Ascending aorta (tissue), 2 donors: ENCODE data around the gene MIDN. TPM values are rescaled to one million over a fixed set of nuclear protein-coding genes. Genes with fewer than 3 reads are reported as not detected.
A peak's percentile ranks its signal among the peaks of the same experiment; 100 is the strongest.

Source experiments
- DNase-seq, 2 donors: peaks; one replicate each; pipeline ENCODE4 v3.0.0-alpha.2; 2019; ENCODE audit warnings: low spot score in 2 of 2
- H3K27ac ChIP-seq, 2 donors: fragments of 200-600 bp; sonication (generic); one replicate each; pipeline ENCODE4 v1.5.1; 2016 to 2017; ENCODE audit warnings: mild to moderate bottlenecking in 1 of 2
- H3K27me3 ChIP-seq: fragments of 200-600 bp; sonication (generic); one replicate; pipeline ENCODE4 v1.5.1; 2017
- H3K36me3 ChIP-seq, 2 donors: fragments of 200-600 bp; sonication (generic); one replicate each; pipeline ENCODE4 v1.5.1; 2016
- H3K4me1 ChIP-seq, 2 donors: fragments of 200-600 bp; sonication (generic); one replicate each; pipeline ENCODE4 v1.5.1; 2016 to 2017; ENCODE audit warnings: mild to moderate bottlenecking in 1 of 2
- H3K4me3 ChIP-seq, 2 donors: fragments of 200-600 bp; sonication (generic); one replicate each; pipeline ENCODE4 v1.5.1; 2016 to 2017; ENCODE audit warnings: mild to moderate bottlenecking in 1 of 2
- H3K9me3 ChIP-seq, 2 donors: fragments of 200-600 bp; sonication (generic); one replicate each; pipeline ENCODE4 v1.5.1; 2016
- intact Hi-C: fragments of 100-400 bp; cut with DNase I; formaldehyde crosslinking; loops from one replicate; pipeline ENCODE4 v1.15.1; 2023
- total RNA-seq: library from RNA; depleted of rRNA; stranded (reverse); fragments of >200 nt; gene quantifications from one replicate; pipeline ENCODE4 v1.1.0, GENCODE V29; 2016
- TF ChIP-seq, protein P1 (sequence below), 3 experiments: fragments of 200-600 bp in 2 of 3; fragments of 450-650 bp in 1 of 3; sonication (generic) in 2 of 3; IDR thresholded peaks; one replicate each; pipeline ENCODE4 v1.5.1; 2016 to 2019; ENCODE audit warnings: antibody characterized with exemption in 3 of 3, mild to moderate bottlenecking in 1 of 3, moderate library complexity in 1 of 3

MIDN gene
- total RNA-seq, 1 donor from 2014 or later = 307 TPM

DNA sequence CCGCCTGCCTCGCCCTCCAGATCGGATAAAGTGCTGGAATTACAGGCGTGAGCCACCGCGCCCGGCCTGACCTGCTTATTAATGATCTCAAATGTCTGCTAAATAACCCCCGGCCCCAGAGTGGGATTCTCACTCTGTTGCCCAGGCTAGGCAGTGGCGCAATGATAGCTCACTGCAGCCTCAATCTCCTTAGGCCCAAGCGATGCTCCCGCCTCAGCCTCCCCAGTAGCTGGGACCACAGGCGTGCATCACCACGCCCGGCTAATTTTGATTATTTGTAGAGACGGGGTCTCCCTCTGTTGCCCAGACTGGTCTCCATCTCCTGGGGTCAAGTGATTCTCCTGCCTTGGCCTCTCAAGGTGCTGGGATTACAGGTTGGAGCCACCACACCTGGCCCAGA lies 7.5 kb upstream of the MIDN start:
- Histone ChIP-seq H3K27me3 (no peaks in the 10 kb centered on the region), H3K27ac (peak overlapping the region; percentile 85 to 92), H3K4me3 (peak overlapping the region; percentile 72 to 93), H3K4me1 (peaks cover 37 to 54% of the 10 kb centered on the region in 2 donors), H3K36me3 (no peaks in the 10 kb centered on the region), H3K9me3 (no peaks in the 10 kb centered on the region)
- TF ChIP-seq, protein P1, sequence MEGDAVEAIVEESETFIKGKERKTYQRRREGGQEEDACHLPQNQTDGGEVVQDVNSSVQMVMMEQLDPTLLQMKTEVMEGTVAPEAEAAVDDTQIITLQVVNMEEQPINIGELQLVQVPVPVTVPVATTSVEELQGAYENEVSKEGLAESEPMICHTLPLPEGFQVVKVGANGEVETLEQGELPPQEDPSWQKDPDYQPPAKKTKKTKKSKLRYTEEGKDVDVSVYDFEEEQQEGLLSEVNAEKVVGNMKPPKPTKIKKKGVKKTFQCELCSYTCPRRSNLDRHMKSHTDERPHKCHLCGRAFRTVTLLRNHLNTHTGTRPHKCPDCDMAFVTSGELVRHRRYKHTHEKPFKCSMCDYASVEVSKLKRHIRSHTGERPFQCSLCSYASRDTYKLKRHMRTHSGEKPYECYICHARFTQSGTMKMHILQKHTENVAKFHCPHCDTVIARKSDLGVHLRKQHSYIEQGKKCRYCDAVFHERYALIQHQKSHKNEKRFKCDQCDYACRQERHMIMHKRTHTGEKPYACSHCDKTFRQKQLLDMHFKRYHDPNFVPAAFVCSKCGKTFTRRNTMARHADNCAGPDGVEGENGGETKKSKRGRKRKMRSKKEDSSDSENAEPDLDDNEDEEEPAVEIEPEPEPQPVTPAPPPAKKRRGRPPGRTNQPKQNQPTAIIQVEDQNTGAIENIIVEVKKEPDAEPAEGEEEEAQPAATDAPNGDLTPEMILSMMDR (IDR thresholded peaks at IDR 0.05) = no peak
- intact Hi-C loops = loop anchor here (1.0 to 10.0 kb wide), 5 partner anchors 20 to 316 kb away; partner anchors contain the start of genes ARID3A, CNN2 and GPX4
- no peak for DNase-seq

DNA sequence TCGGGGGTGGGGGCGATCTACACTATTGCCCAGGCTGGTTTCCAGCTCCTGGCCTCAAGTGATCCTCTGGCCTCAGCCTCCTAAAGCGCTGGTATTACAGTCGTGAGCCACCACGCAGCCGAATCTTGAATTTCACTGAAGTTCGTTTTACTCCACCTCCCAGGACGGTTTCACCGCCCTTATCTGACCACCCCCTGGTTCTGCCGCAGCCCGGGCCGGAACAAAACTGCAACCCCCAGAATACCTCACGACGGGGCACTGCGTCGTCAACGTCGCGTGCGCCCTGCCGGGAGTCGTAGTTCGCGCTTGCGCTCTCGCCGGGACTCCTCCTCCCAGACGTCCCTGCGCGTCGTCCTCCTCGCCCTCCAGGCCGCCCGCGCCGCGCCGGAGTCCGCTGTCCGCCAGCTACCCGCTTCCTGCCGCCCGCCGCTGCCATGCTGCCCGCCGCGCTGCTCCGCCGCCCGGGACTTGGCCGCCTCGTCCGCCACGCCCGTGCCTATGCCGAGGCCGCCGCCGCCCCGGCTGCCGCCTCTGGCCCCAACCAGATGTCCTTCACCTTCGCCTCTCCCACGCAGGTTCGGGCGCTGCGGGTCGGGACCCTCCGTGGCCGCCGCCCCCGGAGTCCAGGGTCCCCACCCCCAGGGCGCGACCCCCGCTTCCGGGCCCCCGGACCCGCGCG lies 6.8 kb upstream of the MIDN start, which contains the start of gene ATP5F1D:
Gene ATP5F1D (plus strand): TSS at position 335 of the 679 bp plus-strand sequence. CDS start 100 bp downstream, at position 435.
- peak within 1 kb of the TSS; percentile 85 to 92 for H3K27ac ChIP-seq
- peak in 1 of 2 donors; percentile 95 for DNase-seq
- no peaks in the 10 kb centered on the region for H3K27me3 ChIP-seq
- TF ChIP-seq, protein P1 (IDR thresholded peaks at IDR 0.05) = no peak
- intact Hi-C loops = loop anchor here (2.0 to 10.0 kb wide), 3 partner anchors 139 to 317 kb away; partner anchors contain the start of genes ARID3A, CNN2 and GPX4
- H3K4me1 ChIP-seq = peaks cover 37 to 60% of the 10 kb centered on the region in 2 donors
- peak within 1 kb of the TSS; percentile 72 to 93 for H3K4me3 ChIP-seq
- H3K9me3 ChIP-seq = no peaks in the 10 kb centered on the region
- no peaks in the 10 kb centered on the region for H3K36me3 ChIP-seq

DNA sequence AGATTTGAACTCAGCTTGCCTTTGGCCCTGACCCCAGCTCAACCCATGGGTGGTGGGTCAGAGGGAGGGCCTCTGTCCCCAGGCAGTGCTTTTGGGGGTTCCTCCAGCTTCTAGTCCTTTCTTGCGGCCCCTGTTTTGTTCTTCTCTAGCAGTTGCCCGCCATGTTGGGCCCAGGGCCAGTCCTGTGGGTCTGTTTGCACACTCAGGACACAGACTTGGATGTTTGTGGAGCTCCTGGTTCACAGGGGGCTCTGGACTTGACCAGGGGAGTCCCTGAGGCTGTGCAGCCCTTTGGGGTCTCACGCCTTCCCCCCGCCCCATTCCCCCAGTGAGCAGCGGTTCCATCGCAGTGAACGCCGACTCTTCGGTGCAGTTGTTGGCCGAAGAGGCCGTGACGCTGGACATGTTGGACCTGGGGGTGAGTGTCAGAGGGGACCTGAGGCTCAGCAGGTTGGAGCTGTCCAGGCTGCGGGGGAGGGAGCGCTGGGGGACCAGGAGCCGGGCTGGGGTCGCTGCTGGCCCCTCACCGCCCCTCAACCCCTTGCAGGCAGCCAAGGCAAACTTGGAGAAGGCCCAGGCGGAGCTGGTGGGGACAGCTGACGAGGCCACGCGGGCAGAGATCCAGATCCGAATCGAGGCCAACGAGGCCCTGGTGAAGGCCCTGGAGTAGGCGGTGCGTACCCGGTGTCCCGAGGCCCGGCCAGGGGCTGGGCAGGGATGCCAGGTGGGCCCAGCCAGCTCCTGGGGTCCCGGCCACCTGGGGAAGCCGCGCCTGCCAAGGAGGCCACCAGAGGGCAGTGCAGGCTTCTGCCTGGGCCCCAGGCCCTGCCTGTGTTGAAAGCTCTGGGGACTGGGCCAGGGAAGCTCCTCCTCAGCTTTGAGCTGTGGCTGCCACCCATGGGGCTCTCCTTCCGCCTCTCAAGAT lies 4.4 kb upstream of the MIDN start:
- H3K4me3 ChIP-seq = peak overlapping the region; percentile 14 to 49
- peak in 1 of 2 donors; percentile 94 for DNase-seq
- intact Hi-C loops = loop anchor here (1.0 to 10.0 kb wide), 3 partner anchors 23 to 319 kb away; partner anchors contain the start of genes ARID3A and CNN2
- H3K9me3 ChIP-seq = no peaks in the 10 kb centered on the region
- H3K4me1 ChIP-seq = peaks cover 39 to 67% of the 10 kb centered on the region in 2 donors
- no peaks in the 10 kb centered on the region for H3K27me3 ChIP-seq
- peak overlapping the region; percentile 85 to 92 for H3K27ac ChIP-seq
- H3K36me3 ChIP-seq = no peaks in the 10 kb centered on the region
- TF ChIP-seq, protein P1 (IDR thresholded peaks at IDR 0.05) = peak; percentile 90 to 99 (median 98)

DNA sequence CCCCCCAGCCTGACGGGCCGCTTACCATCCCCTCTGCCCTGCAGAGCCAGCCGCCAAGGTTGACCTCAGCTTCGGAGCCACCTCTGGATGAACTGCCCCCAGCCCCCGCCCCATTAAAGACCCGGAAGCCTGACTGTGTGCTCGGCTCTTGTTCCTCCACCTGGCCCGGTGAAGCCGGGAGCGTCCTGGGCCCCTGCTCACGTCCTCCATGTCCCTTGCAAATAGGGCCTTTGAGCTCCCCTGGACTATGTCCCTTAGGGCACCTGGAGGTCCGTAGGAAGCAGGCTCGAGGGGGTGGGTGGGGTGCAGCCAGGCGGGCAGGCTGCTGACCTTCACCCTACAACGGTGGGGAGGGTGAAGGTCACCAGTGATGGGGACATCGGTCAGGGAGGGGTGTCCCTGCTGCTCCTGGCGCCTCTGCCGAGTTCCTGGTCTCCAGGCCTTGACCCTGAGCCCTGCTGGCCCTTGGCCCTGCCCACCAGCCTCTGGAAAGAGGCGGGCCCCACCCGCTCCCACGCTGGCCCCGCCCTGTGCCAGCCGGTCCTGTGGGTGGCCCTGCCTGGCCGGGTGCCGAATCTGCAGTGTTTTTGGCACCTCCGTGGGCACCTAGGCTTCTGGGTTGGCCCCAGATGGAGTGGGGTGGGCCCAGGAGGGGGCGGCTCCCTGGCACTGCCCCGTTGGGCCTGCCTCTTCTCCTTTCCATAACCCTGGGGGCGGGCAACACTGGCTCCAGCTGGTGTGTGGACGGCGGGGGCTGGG lies 3.5 kb upstream of the MIDN start:
- Histone ChIP-seq H3K27me3 (no peaks in the 10 kb centered on the region), H3K4me1 (peaks cover 39 to 64% of the 10 kb centered on the region in 2 donors), H3K36me3 (peaks cover 0 to 1% of the 10 kb centered on the region in 2 donors), H3K9me3 (no peaks in the 10 kb centered on the region), H3K27ac (peak overlapping the region; percentile 85 to 92), H3K4me3 (peak overlapping the region; percentile 14 to 49)
- no peak for DNase-seq
- TF ChIP-seq, protein P1 (IDR thresholded peaks at IDR 0.05) = no peak
- intact Hi-C loops = loop anchor here (1.0 to 10.0 kb wide), 3 partner anchors 22 to 320 kb away; partner anchors contain the start of genes ARID3A and CNN2
